ENCODE measurements around the gene KIF26A. TPM values are rescaled to one million over a fixed set of nuclear protein-coding genes. Genes with fewer than 3 reads are reported as not detected.

KIF26A gene
- total and polyA plus RNA-seq, 2 experiments from 2014 or later = 5.6 to 103 TPM

DNA sequence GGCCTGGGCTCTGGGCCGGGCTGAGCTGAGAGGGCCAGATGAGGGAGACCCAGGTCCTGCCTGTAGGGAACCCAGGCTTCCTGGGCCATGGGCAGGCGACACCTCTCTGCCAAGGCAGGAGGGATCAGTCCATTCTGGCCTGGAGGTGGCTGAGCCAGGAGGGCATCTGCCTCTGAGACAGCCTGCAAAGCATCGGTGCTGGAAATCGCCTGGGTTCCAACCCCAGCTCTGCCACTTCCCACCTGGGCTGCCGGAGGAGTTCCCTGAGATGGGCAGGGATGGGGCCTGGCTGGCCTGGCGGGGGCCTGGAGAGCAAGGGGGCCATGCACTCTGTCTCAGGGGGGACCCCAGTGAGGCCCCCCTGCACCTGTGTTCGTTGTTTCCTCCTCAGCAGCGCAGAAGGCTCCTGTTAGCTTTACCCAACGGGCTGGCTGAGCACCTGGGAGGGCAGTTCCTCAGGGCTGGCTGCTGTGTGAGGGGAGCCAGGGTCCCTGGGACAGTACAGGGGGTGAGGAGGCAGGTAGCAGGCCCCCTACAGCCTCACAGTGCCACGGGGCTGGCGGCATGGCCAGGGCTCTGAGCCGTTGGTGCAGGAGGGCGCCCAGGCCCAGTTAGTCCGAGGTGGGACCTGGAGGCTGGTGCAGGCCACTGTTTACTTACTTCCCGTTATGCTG, 50.5 kb downstream of the KIF26A start:
- Histone ChIP-seq H3K4me2 (no peak overlapping the region), H3K4me1 (ENCODE audit: insufficient read depth) (no peaks in the 10 kb centered on the region), H3K27ac (ENCODE audit: low read depth) (no peak overlapping the region), H3K9me2 (ENCODE audit: insufficient read depth) (no peaks in the 10 kb centered on the region), H3K79me2 (replicated peaks; ENCODE audit: insufficient read depth) (no peaks in the 10 kb centered on the region), H4K20me1 (replicated peaks; ENCODE audit: insufficient read depth) (no peaks in the 10 kb centered on the region), H3F3A (replicated peaks; ENCODE audit: low read depth) (no peaks in the 10 kb centered on the region), H3K36me3 (ENCODE audit: insufficient read depth) (no peaks in the 10 kb centered on the region), H3K4me3 (no peak overlapping the region), H2AFZ (no peak overlapping the region), H3K27me3 (ENCODE audit: insufficient read depth) (no peaks in the 10 kb centered on the region)
- Mint-ChIP-seq H3K36me3 (ENCODE audit: low read depth) (no peaks in the 10 kb centered on the region), H3K4me3 (no peak overlapping the region), H3K27ac (no peak overlapping the region), H3K4me1 (peaks cover 3% of the 10 kb centered on the region; the same call in 2 of the 3 replicates), H3K27me3 (ENCODE audit: insufficient read depth, low read depth, poor library complexity) (peaks cover 12% of the 10 kb centered on the region), H3K9me3 (no peaks in the 10 kb centered on the region)
- DNase-seq (ENCODE audit: low spot score) = no peak
- TF ChIP-seq NANOG (IDR thresholded peaks at IDR 0.05; ENCODE audit: borderline replicate concordance) (no peak), CREB1 (CRISPR knock-in tag; IDR thresholded peaks at IDR 0.05; ENCODE audit: low read depth) (no peak), EZH2phosphoT487 (IDR thresholded peaks at IDR 0.05; ENCODE audit: unreplicated experiment) (no peak), JUNB (IDR thresholded peaks at IDR 0.05; ENCODE audit: unreplicated experiment) (no peak), POLR2AphosphoS5 (IDR thresholded peaks at IDR 0.05; ENCODE audit: low read depth) (no peak), ZNF114 (CRISPR knock-in tag; IDR thresholded peaks at IDR 0.05) (no peak), EZH2 (IDR thresholded peaks at IDR 0.05; ENCODE audit: low read depth, unreplicated experiment) (no peak), STAT1 (IDR thresholded peaks at IDR 0.05; ENCODE audit: unreplicated experiment) (no peak), ZNF331 (CRISPR knock-in tag; IDR thresholded peaks at IDR 0.05; ENCODE audit: low read depth) (no peak)
- TF ChIP-seq, protein P1, sequence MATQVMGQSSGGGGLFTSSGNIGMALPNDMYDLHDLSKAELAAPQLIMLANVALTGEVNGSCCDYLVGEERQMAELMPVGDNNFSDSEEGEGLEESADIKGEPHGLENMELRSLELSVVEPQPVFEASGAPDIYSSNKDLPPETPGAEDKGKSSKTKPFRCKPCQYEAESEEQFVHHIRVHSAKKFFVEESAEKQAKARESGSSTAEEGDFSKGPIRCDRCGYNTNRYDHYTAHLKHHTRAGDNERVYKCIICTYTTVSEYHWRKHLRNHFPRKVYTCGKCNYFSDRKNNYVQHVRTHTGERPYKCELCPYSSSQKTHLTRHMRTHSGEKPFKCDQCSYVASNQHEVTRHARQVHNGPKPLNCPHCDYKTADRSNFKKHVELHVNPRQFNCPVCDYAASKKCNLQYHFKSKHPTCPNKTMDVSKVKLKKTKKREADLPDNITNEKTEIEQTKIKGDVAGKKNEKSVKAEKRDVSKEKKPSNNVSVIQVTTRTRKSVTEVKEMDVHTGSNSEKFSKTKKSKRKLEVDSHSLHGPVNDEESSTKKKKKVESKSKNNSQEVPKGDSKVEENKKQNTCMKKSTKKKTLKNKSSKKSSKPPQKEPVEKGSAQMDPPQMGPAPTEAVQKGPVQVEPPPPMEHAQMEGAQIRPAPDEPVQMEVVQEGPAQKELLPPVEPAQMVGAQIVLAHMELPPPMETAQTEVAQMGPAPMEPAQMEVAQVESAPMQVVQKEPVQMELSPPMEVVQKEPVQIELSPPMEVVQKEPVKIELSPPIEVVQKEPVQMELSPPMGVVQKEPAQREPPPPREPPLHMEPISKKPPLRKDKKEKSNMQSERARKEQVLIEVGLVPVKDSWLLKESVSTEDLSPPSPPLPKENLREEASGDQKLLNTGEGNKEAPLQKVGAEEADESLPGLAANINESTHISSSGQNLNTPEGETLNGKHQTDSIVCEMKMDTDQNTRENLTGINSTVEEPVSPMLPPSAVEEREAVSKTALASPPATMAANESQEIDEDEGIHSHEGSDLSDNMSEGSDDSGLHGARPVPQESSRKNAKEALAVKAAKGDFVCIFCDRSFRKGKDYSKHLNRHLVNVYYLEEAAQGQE (IDR thresholded peaks at IDR 0.05; ENCODE audit: unreplicated experiment) = no peak
- TF ChIP-seq, protein P2, sequence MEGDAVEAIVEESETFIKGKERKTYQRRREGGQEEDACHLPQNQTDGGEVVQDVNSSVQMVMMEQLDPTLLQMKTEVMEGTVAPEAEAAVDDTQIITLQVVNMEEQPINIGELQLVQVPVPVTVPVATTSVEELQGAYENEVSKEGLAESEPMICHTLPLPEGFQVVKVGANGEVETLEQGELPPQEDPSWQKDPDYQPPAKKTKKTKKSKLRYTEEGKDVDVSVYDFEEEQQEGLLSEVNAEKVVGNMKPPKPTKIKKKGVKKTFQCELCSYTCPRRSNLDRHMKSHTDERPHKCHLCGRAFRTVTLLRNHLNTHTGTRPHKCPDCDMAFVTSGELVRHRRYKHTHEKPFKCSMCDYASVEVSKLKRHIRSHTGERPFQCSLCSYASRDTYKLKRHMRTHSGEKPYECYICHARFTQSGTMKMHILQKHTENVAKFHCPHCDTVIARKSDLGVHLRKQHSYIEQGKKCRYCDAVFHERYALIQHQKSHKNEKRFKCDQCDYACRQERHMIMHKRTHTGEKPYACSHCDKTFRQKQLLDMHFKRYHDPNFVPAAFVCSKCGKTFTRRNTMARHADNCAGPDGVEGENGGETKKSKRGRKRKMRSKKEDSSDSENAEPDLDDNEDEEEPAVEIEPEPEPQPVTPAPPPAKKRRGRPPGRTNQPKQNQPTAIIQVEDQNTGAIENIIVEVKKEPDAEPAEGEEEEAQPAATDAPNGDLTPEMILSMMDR (conservative IDR thresholded peaks at IDR 0.05; ENCODE audit: low read depth in 2 of 2) = no peak
- TF ChIP-seq, protein P3, sequence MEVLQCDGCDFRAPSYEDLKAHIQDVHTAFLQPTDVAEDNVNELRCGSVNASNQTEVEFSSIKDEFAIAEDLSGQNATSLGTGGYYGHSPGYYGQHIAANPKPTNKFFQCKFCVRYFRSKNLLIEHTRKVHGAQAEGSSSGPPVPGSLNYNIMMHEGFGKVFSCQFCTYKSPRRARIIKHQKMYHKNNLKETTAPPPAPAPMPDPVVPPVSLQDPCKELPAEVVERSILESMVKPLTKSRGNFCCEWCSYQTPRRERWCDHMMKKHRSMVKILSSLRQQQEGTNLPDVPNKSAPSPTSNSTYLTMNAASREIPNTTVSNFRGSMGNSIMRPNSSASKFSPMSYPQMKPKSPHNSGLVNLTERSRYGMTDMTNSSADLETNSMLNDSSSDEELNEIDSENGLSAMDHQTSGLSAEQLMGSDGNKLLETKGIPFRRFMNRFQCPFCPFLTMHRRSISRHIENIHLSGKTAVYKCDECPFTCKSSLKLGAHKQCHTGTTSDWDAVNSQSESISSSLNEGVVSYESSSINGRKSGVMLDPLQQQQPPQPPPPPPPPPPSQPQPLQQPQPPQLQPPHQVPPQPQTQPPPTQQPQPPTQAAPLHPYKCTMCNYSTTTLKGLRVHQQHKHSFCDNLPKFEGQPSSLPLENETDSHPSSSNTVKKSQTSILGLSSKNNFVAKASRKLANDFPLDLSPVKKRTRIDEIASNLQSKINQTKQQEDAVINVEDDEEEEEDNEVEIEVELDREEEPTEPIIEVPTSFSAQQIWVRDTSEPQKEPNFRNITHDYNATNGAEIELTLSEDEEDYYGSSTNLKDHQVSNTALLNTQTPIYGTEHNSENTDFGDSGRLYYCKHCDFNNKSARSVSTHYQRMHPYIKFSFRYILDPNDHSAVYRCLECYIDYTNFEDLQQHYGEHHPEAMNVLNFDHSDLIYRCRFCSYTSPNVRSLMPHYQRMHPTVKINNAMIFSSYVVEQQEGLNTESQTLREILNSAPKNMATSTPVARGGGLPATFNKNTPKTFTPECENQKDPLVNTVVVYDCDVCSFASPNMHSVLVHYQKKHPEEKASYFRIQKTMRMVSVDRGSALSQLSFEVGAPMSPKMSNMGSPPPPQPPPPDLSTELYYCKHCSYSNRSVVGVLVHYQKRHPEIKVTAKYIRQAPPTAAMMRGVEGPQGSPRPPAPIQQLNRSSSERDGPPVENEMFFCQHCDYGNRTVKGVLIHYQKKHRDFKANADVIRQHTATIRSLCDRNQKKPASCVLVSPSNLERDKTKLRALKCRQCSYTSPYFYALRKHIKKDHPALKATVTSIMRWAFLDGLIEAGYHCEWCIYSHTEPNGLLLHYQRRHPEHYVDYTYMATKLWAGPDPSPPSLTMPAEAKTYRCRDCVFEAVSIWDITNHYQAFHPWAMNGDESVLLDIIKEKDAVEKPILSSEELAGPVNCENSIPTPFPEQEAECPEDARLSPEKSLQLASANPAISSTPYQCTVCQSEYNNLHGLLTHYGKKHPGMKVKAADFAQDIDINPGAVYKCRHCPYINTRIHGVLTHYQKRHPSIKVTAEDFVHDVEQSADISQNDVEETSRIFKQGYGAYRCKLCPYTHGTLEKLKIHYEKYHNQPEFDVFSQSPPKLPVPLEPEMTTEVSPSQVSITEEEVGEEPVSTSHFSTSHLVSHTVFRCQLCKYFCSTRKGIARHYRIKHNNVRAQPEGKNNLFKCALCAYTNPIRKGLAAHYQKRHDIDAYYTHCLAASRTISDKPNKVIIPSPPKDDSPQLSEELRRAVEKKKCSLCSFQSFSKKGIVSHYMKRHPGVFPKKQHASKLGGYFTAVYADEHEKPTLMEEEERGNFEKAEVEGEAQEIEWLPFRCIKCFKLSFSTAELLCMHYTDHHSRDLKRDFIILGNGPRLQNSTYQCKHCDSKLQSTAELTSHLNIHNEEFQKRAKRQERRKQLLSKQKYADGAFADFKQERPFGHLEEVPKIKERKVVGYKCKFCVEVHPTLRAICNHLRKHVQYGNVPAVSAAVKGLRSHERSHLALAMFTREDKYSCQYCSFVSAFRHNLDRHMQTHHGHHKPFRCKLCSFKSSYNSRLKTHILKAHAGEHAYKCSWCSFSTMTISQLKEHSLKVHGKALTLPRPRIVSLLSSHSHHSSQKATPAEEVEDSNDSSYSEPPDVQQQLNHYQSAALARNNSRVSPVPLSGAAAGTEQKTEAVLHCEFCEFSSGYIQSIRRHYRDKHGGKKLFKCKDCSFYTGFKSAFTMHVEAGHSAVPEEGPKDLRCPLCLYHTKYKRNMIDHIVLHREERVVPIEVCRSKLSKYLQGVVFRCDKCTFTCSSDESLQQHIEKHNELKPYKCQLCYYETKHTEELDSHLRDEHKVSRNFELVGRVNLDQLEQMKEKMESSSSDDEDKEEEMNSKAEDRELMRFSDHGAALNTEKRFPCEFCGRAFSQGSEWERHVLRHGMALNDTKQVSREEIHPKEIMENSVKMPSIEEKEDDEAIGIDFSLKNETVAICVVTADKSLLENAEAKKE (CRISPR knock-in tag; IDR thresholded peaks at IDR 0.05) = no peak
- ATAC-seq = no peak
